Measurements from ENCODE around the gene RTP3.
"Not testable (repeated sequence)": the region's sequence is repeated elsewhere in the genome, so short reads cannot be mapped to it uniquely, and the experiment has no call there.

Gene RTP3

GRCh38 chr3:46548611-46549010, 50.8 kb downstream of the RTP3 start:
- not testable (repeated sequence) for DNase-seq

GRCh38 chr3:46549408-46549904, 51.7 kb downstream of the RTP3 start:
- DNase-seq, result no peak

- DNase-seq, result no peak
Observed at GRCh38 chr3:46549989-46550388, 52.2 kb downstream of the RTP3 start.

Measured in C1 segment of cervical spinal cord (tissue), 14 donors.